ENCODE results near the gene PHF12.

DNA sequence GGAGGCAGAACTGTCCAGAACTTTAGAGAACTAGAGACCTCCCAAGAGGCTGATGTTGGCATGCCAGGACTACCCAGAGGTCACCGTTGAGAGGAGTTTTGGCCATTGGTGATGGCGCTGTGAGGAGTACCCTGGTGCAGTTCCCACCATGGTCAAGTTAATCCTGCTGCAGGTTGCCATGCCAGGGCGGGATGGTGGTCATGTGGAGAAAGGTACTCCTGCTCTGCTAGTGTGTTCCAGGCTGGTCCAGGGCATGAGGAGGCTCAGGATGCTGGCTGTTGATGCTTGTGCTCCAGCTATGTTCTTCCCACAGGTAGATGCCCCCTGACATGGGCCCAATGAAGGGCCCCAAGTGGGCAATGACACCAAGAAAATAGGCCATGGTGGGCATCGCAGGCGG, 4.1 kb upstream of the PHF12 start:
- no peak for TF ChIP-seq EZH2 (IDR thresholded peaks at IDR 0.05; ENCODE audit: low read depth, low read length, severe bottlenecking)
- TF ChIP-seq SP4 (IDR thresholded peaks at IDR 0.05; ENCODE audit: low read length): no peak
- TF ChIP-seq KDM1A (IDR thresholded peaks at IDR 0.05; ENCODE audit: borderline replicate concordance, low read length): no peak
- TF ChIP-seq, protein P1, sequence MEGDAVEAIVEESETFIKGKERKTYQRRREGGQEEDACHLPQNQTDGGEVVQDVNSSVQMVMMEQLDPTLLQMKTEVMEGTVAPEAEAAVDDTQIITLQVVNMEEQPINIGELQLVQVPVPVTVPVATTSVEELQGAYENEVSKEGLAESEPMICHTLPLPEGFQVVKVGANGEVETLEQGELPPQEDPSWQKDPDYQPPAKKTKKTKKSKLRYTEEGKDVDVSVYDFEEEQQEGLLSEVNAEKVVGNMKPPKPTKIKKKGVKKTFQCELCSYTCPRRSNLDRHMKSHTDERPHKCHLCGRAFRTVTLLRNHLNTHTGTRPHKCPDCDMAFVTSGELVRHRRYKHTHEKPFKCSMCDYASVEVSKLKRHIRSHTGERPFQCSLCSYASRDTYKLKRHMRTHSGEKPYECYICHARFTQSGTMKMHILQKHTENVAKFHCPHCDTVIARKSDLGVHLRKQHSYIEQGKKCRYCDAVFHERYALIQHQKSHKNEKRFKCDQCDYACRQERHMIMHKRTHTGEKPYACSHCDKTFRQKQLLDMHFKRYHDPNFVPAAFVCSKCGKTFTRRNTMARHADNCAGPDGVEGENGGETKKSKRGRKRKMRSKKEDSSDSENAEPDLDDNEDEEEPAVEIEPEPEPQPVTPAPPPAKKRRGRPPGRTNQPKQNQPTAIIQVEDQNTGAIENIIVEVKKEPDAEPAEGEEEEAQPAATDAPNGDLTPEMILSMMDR (IDR thresholded peaks at IDR 0.05; ENCODE audit: control extremely low read depth in 1 of 3, insufficient read depth in 1 of 3, low read depth in 1 of 3, low read length in 3 of 3): no peak
- TF ChIP-seq SIX5 (IDR thresholded peaks at IDR 0.05; ENCODE audit: low read depth, low read length): no peak
- TF ChIP-seq SP2 (IDR thresholded peaks at IDR 0.05; ENCODE audit: low read length): no peak
- TF ChIP-seq, protein P2, sequence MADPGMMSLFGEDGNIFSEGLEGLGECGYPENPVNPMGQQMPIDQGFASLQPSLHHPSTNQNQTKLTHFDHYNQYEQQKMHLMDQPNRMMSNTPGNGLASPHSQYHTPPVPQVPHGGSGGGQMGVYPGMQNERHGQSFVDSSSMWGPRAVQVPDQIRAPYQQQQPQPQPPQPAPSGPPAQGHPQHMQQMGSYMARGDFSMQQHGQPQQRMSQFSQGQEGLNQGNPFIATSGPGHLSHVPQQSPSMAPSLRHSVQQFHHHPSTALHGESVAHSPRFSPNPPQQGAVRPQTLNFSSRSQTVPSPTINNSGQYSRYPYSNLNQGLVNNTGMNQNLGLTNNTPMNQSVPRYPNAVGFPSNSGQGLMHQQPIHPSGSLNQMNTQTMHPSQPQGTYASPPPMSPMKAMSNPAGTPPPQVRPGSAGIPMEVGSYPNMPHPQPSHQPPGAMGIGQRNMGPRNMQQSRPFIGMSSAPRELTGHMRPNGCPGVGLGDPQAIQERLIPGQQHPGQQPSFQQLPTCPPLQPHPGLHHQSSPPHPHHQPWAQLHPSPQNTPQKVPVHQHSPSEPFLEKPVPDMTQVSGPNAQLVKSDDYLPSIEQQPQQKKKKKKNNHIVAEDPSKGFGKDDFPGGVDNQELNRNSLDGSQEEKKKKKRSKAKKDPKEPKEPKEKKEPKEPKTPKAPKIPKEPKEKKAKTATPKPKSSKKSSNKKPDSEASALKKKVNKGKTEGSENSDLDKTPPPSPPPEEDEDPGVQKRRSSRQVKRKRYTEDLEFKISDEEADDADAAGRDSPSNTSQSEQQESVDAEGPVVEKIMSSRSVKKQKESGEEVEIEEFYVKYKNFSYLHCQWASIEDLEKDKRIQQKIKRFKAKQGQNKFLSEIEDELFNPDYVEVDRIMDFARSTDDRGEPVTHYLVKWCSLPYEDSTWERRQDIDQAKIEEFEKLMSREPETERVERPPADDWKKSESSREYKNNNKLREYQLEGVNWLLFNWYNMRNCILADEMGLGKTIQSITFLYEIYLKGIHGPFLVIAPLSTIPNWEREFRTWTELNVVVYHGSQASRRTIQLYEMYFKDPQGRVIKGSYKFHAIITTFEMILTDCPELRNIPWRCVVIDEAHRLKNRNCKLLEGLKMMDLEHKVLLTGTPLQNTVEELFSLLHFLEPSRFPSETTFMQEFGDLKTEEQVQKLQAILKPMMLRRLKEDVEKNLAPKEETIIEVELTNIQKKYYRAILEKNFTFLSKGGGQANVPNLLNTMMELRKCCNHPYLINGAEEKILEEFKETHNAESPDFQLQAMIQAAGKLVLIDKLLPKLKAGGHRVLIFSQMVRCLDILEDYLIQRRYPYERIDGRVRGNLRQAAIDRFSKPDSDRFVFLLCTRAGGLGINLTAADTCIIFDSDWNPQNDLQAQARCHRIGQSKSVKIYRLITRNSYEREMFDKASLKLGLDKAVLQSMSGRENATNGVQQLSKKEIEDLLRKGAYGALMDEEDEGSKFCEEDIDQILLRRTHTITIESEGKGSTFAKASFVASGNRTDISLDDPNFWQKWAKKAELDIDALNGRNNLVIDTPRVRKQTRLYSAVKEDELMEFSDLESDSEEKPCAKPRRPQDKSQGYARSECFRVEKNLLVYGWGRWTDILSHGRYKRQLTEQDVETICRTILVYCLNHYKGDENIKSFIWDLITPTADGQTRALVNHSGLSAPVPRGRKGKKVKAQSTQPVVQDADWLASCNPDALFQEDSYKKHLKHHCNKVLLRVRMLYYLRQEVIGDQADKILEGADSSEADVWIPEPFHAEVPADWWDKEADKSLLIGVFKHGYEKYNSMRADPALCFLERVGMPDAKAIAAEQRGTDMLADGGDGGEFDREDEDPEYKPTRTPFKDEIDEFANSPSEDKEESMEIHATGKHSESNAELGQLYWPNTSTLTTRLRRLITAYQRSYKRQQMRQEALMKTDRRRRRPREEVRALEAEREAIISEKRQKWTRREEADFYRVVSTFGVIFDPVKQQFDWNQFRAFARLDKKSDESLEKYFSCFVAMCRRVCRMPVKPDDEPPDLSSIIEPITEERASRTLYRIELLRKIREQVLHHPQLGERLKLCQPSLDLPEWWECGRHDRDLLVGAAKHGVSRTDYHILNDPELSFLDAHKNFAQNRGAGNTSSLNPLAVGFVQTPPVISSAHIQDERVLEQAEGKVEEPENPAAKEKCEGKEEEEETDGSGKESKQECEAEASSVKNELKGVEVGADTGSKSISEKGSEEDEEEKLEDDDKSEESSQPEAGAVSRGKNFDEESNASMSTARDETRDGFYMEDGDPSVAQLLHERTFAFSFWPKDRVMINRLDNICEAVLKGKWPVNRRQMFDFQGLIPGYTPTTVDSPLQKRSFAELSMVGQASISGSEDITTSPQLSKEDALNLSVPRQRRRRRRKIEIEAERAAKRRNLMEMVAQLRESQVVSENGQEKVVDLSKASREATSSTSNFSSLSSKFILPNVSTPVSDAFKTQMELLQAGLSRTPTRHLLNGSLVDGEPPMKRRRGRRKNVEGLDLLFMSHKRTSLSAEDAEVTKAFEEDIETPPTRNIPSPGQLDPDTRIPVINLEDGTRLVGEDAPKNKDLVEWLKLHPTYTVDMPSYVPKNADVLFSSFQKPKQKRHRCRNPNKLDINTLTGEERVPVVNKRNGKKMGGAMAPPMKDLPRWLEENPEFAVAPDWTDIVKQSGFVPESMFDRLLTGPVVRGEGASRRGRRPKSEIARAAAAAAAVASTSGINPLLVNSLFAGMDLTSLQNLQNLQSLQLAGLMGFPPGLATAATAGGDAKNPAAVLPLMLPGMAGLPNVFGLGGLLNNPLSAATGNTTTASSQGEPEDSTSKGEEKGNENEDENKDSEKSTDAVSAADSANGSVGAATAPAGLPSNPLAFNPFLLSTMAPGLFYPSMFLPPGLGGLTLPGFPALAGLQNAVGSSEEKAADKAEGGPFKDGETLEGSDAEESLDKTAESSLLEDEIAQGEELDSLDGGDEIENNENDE (IDR thresholded peaks at IDR 0.05; ENCODE audit: insufficient replicate concordance, low read length): no peak
- TF ChIP-seq, protein P3, sequence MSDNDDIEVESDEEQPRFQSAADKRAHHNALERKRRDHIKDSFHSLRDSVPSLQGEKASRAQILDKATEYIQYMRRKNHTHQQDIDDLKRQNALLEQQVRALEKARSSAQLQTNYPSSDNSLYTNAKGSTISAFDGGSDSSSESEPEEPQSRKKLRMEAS (IDR thresholded peaks at IDR 0.05): no peak
- no peak for TF ChIP-seq POLR2A (IDR thresholded peaks at IDR 0.05; ENCODE audit: control extremely low read depth in 1 of 2, low read depth in 2 of 2, low read length in 2 of 2)
